ENCODE results near the gene HACE1.

DNA sequence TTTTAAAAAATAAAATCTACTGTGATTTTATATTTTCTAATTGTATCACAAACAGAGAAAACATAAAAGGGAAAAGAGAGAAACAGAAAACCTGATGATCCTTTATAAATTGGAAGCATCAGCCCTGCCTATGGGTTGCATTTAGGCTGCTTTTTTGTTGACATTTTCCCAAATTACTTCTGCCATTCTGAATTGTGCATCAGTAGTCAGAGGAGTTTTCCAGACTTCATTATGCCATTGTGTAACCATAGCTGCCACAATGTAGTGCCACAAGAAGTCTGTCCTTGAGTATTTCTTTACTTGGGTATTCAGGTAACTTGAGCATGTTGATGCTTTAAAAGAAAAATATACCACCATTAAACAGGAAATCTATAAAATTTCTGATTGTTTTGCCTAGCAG is 130.3 kb downstream of the HACE1 start:
- TF ChIP-seq, protein P1, sequence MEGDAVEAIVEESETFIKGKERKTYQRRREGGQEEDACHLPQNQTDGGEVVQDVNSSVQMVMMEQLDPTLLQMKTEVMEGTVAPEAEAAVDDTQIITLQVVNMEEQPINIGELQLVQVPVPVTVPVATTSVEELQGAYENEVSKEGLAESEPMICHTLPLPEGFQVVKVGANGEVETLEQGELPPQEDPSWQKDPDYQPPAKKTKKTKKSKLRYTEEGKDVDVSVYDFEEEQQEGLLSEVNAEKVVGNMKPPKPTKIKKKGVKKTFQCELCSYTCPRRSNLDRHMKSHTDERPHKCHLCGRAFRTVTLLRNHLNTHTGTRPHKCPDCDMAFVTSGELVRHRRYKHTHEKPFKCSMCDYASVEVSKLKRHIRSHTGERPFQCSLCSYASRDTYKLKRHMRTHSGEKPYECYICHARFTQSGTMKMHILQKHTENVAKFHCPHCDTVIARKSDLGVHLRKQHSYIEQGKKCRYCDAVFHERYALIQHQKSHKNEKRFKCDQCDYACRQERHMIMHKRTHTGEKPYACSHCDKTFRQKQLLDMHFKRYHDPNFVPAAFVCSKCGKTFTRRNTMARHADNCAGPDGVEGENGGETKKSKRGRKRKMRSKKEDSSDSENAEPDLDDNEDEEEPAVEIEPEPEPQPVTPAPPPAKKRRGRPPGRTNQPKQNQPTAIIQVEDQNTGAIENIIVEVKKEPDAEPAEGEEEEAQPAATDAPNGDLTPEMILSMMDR (IDR thresholded peaks at IDR 0.05) = no peak
- TF ChIP-seq POLR2A (IDR thresholded peaks at IDR 0.05) = no peak

Measured in sigmoid colon (tissue), 3 donors.